ENCODE results near the gene CTNNA3.

The CTNNA3 gene

DNA sequence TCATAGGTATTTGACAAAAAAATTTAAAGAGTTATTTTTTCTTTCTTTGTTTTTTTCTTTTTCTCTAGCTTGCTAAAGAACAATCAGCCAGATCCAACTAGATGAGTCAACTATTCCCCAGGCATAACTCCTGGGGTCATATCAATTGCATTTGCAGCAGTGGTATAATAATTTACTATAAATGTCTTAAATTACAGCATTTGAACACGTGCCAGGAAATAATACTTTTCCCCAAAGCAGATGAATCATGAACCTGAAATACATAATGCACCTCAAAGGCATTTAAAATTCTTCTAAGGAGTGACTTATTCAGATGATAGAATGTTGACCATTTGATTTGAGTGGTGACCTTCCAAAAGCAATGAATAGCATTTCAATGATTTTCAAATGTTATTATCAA, 580.0 kb downstream of the CTNNA3 start:
- no peak for DNase-seq (ENCODE audit: low read depth in 2 of 2)

DNA sequence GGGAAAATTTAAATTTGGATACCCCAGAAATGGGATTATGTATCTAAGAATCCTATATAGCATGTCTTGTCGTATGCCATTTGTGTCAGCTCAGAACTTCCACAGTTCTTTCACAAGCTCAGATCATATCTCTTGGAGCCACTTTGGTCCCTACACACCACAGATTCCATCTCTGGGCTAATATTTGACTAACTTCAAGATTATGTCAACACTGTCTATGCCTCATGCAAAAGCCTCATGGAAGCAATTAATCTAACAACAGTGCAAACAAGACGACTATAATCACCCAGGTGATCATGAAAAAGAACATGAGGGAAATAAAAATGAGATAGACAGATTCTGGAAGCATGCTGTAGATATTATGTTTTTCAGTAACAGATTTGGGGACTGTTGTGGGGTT, 581.0 kb downstream of the CTNNA3 start:
- no peak for DNase-seq (ENCODE audit: low read depth in 2 of 2)

DNA sequence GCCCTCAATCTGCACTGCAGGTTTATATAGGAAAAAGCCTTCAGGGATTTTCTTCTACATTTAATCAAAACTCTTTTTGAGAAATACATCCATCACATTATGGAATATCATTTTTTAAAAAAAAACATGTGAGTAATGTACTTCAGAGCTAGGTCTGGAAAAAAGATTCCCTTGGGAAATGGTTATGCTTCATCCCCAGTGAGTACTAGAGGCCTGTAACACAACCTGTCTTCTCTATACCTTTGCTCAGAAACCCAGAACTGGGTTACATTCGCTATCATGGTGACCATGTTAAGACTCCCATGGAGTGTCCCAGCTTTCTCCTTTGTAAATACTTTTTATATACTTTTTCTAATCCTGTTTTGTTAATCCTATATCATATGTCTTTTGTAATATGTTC, 583.2 kb downstream of the CTNNA3 start:
- no peak for DNase-seq (ENCODE audit: low read depth in 2 of 2)

DNA sequence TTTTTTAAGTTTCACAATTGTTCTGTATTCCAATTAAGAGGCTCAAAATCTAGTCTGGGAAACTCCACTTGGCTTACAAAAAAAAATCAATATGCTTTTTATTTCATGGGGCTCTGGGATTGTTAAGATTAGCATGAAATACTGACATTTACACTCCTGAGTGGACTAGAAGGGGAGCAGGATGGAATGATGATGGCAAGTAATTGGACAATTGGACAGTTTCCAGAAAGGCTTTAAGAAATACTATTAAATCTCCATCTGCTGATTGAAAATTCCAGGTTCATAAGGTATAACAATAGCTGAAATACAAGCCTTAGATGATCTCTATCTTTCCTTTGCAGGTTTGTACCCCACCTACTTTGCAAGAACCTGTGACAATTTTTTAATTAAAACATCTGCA, 585.7 kb downstream of the CTNNA3 start:
- DNase-seq (ENCODE audit: low read depth in 2 of 2) = no peak

DNA sequence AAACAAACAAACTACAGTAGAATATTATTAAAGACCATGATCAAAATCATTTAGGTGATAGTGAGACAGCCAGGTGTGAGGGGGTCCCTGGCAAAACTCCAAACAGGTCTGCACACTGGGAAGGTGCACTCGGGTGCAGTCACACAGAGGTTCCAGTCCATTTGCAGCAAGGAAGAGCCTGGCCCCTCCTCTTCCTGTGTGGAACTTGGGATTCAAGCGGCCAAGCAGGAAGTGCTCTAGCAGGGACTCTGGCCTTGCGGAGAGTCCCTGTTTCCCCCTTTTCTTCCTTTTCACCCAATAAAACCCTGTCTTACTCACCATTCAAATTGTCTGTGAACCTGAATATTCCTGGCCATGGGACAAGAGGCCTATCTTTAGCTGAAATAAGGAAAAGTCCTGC, 588.3 kb downstream of the CTNNA3 start:
- no peak for DNase-seq (ENCODE audit: low read depth in 2 of 2)

DNA sequence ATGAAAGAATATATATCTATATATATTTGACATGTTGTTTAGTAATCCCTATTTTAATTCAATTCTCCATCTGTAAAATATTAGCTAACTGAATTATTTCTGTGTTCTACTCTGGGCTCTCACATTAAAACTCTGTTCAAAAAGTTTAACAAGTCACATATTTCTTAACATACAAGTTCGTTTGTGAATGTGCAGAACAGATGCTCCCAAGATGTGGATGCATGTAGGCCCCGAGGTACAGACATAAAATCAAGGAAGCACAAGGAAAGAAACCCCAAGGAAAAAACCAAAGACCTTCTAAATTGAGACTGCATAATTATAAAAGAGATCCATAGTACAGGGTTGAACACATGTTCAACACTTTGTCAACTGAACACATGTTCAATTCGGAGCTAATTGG, 595.0 kb downstream of the CTNNA3 start:
- no peak for DNase-seq (ENCODE audit: low read depth in 2 of 2)

DNA sequence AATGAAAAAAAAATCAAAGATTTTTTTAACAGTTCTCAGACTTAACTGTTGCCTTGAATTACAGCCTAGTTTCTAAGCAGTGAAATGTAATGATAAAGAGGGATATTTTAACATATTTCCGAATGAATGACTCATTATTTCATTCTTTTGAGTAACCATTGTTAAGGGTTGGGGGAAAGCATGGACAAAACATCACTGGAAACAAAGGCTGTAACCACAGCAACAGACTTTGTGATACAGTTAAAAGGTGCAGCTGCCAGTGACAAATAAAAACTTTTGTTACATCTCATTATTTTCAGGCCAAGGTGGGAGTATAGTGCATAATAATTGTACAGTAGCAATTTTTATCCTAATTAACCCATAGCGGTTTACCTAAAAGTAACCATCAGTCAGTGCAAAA, 597.5 kb downstream of the CTNNA3 start:
- no peak for DNase-seq (ENCODE audit: low read depth in 2 of 2)

DNA sequence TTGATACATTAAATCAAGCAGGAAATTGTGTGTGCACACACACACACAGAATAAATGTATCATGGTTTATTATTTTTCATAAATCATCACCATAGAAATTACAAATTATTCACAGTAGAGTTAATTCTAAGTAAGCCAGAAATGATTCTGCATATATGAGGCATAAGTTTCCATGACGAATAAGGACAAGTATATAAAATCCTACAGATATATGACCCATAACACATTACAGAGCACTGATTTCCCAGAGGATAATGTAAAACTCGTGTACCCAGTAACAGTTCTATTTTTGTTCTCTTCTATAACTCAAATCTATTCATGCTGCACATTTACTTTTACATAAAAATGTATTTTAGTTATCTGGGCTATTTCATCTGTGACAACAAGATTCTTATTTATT, 600.5 kb downstream of the CTNNA3 start:
- DNase-seq (ENCODE audit: low read depth in 2 of 2) = no peak

GRCh38 chr10:67088036-67088435, 608.0 kb downstream of the CTNNA3 start:
- no peak for DNase-seq (ENCODE audit: low read depth in 2 of 2)

DNA sequence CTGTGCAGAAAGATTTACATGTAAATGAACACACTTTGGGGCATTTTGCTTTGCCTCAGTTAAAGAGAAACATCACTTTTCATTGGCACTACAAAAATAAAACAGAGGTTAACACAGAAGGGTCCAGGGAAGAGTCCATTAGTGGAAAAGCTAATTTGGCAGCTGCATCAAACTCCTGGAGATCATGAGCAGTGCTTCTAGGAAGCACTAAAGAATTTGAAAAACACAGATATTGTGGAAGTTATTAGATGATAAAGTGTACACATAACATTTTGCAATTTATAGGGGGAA, 608.9 kb downstream of the CTNNA3 start:
- no peak for DNase-seq (ENCODE audit: low read depth in 2 of 2)

GRCh38 chr10:67086327-67087134, 609.5 kb downstream of the CTNNA3 start:
- no peak for DNase-seq (ENCODE audit: low read depth in 2 of 2)

DNA sequence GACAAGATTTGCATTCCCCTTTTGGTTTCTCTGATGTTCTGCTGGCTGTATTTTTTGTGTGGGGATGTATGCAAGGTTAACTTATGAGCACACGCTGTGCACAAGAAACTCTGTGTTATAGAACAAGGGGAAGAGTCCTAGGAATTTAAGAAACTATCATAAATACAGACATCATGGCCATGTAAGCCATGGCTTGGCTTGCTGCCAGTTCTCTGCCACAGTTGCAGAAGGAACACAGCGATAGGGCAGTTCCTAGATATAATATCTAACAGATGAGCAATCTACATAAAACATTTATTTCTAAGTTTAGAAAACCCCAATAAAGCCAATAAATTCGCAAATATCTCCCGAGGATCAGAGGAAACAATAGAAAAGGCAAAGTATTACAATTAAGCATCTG, 616.9 kb downstream of the CTNNA3 start:
- no peak for DNase-seq (ENCODE audit: low read depth in 2 of 2)

DNA sequence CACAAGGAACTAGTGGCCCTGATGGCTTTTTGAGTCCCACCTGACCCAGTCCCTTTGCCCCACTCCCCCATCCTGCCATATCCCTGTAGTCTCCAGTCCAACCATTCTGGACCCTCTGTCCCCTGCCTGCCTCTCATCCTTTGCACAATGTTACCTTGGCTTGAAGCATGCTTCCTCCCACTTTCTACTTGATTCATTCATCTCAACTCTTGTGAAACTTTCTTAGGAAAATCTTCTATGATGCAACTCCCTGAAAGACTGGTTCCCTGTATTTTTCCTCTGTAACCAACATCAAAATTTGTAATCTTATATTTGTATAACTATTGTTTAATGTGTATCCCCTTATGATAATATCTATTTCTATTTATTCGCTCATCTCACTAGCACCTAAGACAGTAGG, 618.6 kb downstream of the CTNNA3 start:
- no peak for DNase-seq (ENCODE audit: low read depth in 2 of 2)

DNA sequence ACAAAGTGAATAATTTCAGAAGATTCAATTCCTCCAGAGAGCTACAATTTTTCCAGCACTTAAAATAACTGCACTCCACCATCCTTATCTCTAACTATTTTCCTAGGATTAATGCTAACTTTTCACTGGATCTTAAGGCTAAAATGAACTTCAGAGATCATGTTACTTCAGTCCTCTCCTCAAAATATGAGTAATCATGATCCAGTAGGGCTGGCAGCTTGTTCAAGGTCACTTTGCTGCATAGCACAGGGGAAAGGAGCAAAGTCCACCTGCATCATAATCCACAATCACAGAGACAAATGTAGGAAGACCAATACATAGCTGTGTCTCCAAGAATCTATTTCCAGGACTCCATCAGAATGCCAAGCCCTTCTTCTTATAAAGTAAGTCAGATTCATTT, 619.9 kb downstream of the CTNNA3 start:
- DNase-seq (ENCODE audit: low read depth in 2 of 2) = no peak

- DNase-seq (ENCODE audit: low read depth in 2 of 2) = no peak
Measured at GRCh38 chr10:67075491-67075971, 620.5 kb downstream of the CTNNA3 start.

GRCh38 chr10:67072654-67073053, 623.3 kb downstream of the CTNNA3 start:
- no peak for DNase-seq (ENCODE audit: low read depth in 2 of 2)

DNA sequence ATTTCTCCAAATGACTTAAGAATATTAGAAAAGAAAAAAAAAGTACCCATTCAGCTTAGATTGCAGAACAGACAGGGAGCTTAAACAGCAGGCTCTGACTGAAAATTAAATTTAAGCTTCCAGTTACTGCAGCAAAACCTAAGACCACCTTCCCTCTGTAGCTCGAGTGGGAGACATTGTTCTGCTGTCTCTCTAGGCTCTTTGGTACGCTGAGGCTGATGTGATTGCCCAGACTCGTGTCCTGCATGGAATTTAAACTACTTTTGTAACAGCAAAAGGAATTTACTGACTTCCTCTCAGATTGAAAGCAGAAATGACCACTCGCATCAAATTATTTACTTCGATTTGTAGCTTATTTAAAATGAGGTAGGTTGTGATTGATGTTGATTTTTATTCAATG, 645.6 kb downstream of the CTNNA3 start:
- DNase-seq (ENCODE audit: low read depth in 2 of 2) = no peak

DNA sequence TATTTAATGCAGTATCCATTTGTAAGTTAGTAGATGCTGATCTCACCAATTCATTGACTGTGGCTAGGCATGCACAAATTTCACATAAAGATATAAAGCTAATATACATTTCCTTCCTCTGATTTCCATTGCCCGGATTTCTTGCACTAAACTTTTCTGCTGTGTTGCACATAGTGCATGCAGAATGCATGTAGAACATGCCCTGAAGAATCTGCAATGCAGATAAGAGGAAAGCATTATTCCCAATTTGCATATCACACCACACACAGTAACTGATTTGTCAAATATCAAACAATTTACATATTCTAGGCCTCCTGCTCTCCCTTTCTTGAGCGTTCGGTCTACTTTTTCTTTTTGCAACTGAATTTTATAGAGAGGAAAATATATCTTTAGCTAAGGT, 646.0 kb downstream of the CTNNA3 start:
- no peak for DNase-seq (ENCODE audit: low read depth in 2 of 2)

DNA sequence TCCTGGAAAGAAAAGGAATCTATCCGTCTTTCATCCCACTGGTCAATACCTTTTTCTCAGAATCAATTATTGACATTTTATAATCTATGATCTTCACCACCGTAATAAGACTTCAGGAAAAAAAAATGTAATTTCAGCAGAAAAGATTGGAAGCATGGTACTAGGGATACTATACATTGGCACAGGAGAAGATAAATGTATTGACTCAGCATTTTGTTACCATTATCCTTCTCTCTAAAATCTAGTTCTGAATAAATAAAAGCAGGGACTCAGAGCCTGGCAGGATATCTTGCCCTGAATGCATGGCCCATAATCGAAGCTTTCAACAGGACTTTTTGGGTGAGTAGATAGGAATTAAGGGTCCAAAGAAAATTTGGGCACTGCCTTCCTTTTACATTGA, 649.5 kb downstream of the CTNNA3 start:
- DNase-seq (ENCODE audit: low read depth in 2 of 2) = no peak

GRCh38 chr10:67045404-67045803, 650.6 kb downstream of the CTNNA3 start:
- DNase-seq (ENCODE audit: low read depth in 2 of 2) = no peak

DNA sequence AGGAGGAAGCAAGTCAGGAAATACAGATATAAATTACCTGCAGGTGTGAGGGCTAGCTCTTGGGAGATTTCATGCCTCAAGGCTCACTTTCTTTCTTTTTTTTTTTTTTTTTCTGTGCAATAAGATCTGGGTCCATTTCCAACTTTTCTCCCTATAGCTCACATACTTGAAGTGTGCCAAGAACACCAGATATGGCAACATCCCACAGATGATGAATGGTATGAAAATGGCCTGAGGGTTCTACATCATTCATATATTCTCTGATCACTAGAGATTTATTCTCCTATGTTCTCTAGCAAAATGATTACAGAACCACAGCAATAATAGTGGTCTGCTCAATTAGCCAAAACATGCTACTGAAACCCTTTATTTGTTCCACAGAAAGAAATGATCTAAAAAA, 653.0 kb downstream of the CTNNA3 start:
- DNase-seq (ENCODE audit: low read depth in 2 of 2) = no peak

GRCh38 chr10:67036808-67037207, 659.2 kb downstream of the CTNNA3 start:
- DNase-seq (ENCODE audit: low read depth in 2 of 2) = no peak

GRCh38 chr10:67033878-67034277, 662.1 kb downstream of the CTNNA3 start:
- DNase-seq (ENCODE audit: low read depth in 2 of 2) = no peak

GRCh38 chr10:67022099-67022498, 673.9 kb downstream of the CTNNA3 start:
- no peak for DNase-seq (ENCODE audit: low read depth in 2 of 2)
